HG03175 (cell line): ENCODE results near the gene BCDIN3D.
"Not testable (repeated sequence)": the region's sequence is repeated elsewhere in the genome, so short reads cannot be mapped to it uniquely, and the experiment has no call there.

Experiments used
- ATAC-seq: cut with Tn5 transposase; IDR thresholded peaks from one replicate; pipeline ENCODE4 v1.9.1; 2021; ENCODE audit warnings: mild to moderate bottlenecking, moderate library complexity; ENCODE audit not compliant: unreplicated experiment

The BCDIN3D gene

DNA sequence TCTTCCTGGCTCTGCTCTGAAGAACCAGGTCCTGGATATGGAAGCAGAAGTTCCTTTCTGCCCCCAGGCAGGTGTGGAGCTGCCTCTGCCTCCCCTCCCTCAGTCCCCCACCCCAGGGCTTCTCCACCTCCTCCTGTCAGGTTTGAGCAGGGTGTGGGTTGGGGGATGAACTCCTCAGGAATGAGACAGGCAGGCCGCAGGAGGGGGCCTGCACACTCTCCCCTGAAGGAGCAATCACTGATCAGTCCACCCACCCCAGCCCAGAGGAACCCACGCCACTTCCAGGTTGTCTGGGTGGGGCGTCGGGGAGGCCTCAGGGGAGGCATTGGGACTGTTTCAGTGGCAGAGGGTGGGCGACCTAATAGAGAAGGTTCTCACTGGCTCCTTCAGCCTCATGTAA, 34.2 kb upstream of the BCDIN3D start:
- ATAC-seq: no peak

DNA sequence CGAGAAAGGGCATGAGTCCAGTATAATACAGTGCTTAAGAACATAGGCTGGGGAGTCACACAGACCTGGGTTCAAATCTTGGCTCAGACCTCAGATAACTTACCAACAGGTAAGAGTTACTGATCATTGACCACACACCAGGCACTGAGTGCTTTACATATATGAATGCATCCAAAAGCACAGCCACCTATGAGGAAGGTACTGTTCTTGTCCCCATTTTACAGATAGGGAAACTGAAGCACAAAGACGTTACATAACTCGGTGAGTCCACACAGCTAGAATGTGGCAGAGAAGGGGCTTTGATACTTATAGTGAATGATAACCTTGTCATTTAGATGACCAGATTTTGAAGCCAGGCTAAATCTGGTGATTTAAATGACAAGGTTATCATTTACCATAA, 33.2 kb upstream of the BCDIN3D start:
- no peak for ATAC-seq

DNA sequence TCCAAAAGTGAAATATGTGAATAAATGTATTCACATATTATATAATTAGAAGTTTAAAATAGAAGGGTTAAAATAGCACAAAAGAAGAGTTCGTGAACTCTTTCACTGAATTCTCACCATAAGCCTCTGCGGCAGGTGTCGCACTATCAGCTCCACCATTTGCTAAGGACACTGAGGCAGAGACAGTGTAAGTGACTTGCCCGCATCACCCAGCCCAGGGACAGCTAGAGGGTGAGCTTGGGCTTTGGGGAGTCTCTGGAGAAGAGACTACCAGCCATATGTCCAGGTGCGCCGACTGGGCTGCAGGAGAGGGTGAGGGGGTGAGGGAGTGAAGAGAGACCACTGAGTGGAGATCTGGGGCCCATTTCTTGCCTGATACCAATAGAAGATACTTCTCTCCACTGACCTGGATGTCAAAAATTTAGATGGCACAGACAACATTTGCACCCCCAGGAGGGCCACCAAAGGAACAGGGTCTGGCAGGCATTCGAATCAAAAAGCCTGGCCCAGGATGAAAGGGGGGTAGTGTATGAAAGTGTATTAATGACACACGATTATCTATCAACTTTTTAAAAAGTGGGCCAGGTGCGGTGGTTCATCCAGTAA, 32.3 kb upstream of the BCDIN3D start:
- no peak for ATAC-seq

GRCh38 chr12:49874142-49874897, 31.4 kb upstream of the BCDIN3D start:
- ATAC-seq: no peak

- ATAC-seq: no peak
Measured at GRCh38 chr12:49873361-49873934, 30.5 kb upstream of the BCDIN3D start.

DNA sequence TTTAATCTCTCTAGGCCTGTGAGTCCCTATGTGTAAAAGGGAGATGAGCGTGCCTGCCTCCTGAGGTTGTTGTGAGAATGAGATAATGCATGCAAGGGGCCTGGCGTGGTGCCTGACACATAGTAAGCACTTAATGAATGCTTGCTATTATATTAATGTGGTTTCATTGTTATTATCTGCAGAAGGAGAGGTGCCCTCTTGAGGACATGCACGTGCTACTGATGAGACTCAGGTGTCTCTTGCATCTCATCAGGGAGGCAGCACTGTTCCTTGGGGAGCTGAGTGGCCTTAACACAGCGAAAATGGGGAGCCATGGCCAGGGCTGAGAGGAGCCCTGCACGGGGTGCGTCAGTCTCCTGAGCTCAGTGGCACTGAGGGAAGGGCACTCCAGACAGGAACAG, 29.9 kb upstream of the BCDIN3D start:
- no peak for ATAC-seq

- no peak for ATAC-seq
Measured at GRCh38 chr12:49872381-49872780, 29.5 kb upstream of the BCDIN3D start.

DNA sequence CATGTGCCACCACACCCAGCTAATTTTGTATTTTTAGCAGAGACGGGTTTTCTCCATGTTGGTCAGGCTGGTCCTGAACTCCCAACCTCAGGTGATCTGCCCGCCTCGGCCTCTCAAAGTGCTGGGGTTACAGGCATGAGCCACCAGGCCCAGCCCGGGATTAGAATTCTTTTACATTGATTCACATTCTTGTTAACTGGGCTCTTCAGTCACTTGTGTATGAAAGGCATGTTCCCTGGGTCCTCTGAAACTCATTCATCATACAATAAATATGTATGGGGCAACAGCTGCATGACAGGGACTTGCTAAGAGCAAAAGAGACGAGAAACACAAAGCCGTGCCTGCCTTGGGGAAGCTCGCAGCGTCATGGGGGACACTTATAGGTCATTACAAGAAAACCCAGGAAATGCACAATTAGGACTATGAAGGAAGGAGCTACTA, 28.9 kb upstream of the BCDIN3D start:
- ATAC-seq: not testable (repeated sequence)

- ATAC-seq: no peak
Measured at GRCh38 chr12:49871263-49871561, 28.3 kb upstream of the BCDIN3D start.

GRCh38 chr12:49870501-49871262, 27.8 kb upstream of the BCDIN3D start:
- ATAC-seq: no peak

DNA sequence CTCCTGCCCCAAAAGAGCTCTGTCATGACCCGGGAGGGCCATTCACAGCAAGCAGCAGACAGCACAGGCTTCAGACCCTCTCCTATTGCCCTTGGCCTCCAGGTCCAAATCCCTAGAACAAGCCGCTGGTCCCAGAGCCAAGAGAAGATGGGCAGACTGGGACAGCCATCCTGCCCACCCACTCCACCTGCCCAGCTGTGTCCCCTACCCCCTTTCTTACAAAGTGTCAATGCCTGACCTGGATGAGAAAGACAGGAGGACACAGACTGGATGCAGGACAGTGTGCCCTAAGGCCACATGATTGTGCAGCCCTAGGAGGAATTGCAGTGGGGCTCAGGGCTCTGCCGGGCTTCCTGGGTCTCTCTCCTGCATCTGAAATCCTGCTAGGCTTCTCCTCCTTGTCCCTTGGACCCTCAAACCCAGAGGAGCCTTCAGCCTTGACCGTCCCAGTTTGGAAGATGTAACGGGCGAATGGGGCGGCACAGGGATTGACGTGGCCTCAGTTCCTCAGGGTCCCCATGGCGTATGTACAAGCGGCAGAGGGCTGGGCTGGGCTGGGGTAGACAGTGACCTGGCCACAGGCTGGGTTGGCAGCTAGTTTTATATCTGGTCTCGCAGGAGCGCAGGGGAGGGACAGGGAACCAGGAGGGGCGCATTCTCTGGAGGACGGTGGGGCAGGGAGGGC, 27.1 kb upstream of the BCDIN3D start:
- ATAC-seq: no peak

GRCh38 chr12:49868952-49869815, 26.3 kb upstream of the BCDIN3D start:
- ATAC-seq: no peak

DNA sequence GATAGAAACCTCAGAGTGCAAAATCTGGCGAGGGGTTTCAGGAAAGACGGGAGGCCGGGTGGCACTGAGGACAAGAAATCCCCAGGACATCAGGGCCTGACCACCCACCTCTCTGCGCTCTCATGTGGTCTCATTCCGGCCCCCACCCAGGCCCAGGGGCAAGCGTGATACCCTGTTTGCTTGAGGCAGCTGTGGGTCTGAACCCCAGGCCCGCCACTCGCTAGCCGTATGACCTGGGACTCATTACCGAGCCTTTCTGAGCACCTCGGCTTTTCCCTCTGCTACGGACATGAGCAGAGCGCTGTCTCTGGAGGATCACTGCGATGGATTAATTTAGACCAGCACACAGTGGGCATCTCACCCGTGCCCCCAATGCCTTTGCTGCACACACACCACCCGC, 25.5 kb upstream of the BCDIN3D start:
- ATAC-seq: no peak

- no peak for ATAC-seq
Measured at GRCh38 chr12:49867570-49868341, 24.9 kb upstream of the BCDIN3D start.

- ATAC-seq: no peak
Measured at GRCh38 chr12:49866859-49867569, 24.1 kb upstream of the BCDIN3D start.

DNA sequence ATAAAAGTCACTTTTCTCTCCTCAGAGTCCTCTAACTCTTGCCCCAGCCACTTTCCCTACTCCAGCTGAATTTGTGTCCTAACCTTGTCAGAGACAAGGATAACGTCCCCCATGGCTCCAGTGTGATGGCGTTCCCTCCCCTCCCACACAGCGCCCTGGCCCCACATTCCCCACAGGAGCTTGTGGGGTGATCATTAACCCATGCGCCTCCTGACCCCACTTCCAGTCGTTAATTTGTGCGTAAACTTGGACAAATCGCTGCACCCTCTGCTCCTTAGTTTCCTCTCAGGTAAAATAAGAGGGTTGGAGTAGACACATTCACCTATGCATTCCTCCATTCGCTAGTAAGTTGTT, 22.9 kb upstream of the BCDIN3D start:
- no peak for ATAC-seq

DNA sequence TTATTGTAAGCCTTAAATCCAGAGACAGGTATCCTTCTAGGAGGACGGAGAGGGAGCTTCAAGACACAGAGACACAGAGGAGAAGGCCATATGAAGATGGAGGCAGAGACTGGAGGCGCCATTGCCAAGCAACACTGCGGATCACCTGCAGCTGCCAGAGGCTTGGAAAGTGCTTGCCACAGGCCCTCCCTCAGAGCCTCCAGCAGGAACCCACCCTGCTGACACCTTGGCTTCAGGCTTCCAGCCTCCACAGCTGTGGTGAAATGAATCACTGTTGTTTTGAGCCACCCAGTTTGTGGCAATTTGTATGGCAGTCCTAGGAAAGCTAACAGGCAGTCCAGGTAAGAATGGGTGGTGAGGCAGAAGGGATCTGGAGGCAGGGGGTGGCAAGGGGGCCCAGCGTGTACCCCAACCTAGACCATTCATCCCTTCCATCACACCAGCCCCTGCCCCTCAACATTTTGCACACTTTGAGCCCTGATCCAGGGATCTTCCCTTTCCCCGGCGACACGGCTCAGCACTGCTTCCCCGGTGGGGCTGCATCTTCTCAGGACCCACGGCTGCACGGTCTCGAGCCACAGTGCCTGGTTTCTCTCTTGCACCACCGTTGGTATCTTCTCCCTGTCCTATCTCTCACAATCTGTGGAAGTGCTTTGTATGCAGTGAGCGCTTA, 22.3 kb upstream of the BCDIN3D start:
- no peak for ATAC-seq

DNA sequence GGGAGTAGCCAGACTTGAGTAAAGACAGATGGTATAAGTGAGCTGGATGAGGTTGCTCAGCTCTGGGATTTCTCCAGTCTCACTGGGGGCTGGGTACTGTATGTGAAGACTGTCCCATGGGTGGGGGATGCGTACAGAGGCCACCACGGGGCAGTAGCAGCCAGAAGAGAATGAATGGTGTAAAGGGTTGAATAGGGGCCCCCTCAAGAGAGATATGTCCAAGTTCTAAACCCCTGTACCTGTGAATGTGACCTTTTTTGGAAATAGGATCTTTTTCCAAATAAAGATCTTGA, 21.8 kb upstream of the BCDIN3D start:
- no peak for ATAC-seq
